Fibroblast of pulmonary artery (primary cell): Measurements from ENCODE around the gene CCSER1.

Experiments used
- DNase-seq: peaks from one replicate; pipeline ENCODE4 v3.0.0-alpha.2; 2010; ENCODE audit warnings: low read depth
- H3K4me3 ChIP-seq: replicated peaks from 2 replicates; pipeline ENCODE4 v1.5.1; 2011; ENCODE audit warnings: low read depth, mild to moderate bottlenecking, control low read depth, low read length, moderate library complexity
- TF ChIP-seq, protein P1 (sequence below): IDR thresholded peaks from 2 replicates; pipeline ENCODE4 v1.5.1; 2011; ENCODE audit warnings: mild to moderate bottlenecking, control low read depth, low read length, inconsistent platforms; ENCODE audit errors: missing control alignments

Gene CCSER1

DNA sequence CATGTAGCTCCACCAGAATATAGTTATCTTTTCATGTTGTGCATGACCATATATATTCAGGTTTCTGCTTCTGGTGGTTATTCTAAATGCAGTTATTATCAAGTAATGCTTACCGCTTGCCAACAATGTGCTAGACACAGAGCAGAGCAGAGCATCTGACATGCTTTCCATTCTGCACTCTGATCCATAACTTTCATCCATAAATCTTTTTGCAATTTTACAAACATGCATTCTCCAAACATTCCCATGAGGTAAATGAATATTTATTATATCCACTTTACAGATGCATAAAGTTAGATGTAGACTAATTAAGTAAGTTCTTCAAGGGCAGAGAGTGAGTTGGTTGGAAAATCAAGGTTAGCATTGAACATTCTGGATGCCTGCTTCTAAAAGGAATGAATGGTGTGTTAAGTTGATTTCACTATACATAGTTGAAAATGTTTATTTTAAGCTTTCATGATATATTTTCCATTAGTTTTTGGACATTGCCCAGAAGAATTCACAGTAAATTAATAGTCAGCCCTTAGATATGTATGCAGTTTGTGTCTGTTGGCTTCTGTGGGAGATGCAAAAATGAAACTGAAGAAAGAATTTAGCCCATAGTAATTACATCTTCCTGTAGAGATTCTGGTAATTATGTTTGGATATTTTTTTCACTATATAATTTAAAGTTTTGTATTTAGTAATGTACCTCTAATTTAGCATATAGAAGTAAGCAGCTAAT is 867.8 kb downstream of the CCSER1 start:
- DNase-seq, result no peak
- TF ChIP-seq, protein P1, sequence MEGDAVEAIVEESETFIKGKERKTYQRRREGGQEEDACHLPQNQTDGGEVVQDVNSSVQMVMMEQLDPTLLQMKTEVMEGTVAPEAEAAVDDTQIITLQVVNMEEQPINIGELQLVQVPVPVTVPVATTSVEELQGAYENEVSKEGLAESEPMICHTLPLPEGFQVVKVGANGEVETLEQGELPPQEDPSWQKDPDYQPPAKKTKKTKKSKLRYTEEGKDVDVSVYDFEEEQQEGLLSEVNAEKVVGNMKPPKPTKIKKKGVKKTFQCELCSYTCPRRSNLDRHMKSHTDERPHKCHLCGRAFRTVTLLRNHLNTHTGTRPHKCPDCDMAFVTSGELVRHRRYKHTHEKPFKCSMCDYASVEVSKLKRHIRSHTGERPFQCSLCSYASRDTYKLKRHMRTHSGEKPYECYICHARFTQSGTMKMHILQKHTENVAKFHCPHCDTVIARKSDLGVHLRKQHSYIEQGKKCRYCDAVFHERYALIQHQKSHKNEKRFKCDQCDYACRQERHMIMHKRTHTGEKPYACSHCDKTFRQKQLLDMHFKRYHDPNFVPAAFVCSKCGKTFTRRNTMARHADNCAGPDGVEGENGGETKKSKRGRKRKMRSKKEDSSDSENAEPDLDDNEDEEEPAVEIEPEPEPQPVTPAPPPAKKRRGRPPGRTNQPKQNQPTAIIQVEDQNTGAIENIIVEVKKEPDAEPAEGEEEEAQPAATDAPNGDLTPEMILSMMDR, result no peak
- no peak overlapping the region for H3K4me3 ChIP-seq

DNA sequence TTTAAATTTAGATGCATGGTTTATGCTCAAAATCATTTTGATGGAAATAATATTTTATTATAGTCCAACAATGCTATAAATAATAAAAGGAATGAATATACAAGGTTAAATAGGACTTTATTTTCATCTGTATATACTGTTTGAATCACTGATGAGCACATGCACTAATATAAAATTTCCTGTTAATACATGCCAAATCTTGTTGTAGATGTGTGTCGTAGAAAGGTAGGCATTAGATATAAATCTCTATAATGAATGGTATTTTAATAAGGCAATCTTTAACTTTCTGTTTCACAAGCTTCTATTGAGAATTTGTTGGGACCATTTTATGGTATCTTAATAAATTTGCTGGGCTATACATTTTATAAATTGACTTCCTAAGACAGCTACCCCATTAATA is 868.8 kb downstream of the CCSER1 start:
- no peak overlapping the region for H3K4me3 ChIP-seq
- no peak for DNase-seq
- TF ChIP-seq, protein P1, result no peak

GRCh38 chr4:90996813-90997212 is 869.6 kb downstream of the CCSER1 start:
- DNase-seq, result no peak
- TF ChIP-seq, protein P1, result no peak
- no peak overlapping the region for H3K4me3 ChIP-seq

GRCh38 chr4:91015861-91016260 is 888.7 kb downstream of the CCSER1 start:
- H3K4me3 ChIP-seq, result no peak overlapping the region
- TF ChIP-seq, protein P1, result no peak
- DNase-seq, result no peak

DNA sequence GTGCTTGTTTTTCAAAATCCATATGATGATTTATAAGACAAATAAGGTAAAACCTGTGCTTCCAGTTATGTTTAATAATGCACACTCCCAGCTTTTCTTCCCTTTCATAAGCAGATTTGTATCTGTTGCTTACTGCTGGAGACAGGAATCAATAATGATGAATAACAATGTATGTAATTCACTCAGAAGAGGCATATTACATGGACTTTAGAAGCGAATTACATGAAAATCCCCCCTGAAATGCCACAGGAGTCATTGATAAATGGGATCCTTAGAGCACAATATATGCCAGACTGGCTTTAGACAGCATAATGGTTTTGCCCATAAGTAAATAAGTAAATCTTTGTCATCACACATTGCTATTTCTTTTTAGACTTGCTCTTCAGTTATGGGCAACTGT is 892.3 kb downstream of the CCSER1 start:
- no peak overlapping the region for H3K4me3 ChIP-seq
- DNase-seq, result no peak
- TF ChIP-seq, protein P1, result no peak

- no peak overlapping the region for H3K4me3 ChIP-seq
- TF ChIP-seq, protein P1, result no peak
- no peak for DNase-seq
These were observed 898.3 kb downstream of the CCSER1 start for GRCh38 chr4:91025241-91026148.

- no peak for DNase-seq
- no peak overlapping the region for H3K4me3 ChIP-seq
- TF ChIP-seq, protein P1, result no peak
These were observed 901.0 kb downstream of the CCSER1 start for GRCh38 chr4:91028228-91028627.
